ENCODE results near the gene TMEM259.
"Not testable (repeated sequence)": the region's sequence is repeated elsewhere in the genome, so short reads cannot be mapped to it uniquely, and the experiment has no call there.

TMEM259 gene

DNA sequence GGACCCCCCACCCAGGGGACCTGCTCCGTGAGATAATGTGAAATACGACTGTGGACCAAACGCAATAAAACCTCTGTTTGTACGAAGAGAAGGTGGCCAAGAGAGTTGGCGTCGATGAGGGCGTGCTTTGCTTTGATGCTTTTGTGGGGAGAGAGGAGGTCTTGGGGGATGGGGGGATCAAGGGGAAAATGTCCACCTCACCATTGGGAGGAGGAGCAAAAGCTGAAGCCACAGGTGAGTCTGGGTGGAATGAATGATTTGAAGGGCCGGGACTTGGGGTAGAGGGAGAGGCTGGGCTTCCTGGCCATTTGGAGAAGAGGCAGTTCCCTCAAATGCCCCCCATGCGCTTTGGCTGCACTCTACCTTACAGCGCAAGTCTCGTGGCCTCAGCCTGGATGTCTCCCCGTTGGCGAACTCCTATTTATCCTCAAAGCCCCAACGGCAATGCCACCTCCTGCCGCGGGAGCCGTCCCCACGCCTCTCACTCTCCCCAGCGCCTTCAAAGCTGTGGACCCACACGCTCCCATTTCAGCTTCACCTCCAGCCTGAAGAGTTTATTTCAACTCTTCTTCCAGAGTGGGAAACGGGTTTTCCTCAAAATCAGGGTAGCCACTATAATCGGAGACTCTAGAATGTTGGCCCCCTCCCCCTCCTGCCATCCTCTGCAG lies 18.2 kb upstream of the TMEM259 start:
- no peak for DNase-seq

DNA sequence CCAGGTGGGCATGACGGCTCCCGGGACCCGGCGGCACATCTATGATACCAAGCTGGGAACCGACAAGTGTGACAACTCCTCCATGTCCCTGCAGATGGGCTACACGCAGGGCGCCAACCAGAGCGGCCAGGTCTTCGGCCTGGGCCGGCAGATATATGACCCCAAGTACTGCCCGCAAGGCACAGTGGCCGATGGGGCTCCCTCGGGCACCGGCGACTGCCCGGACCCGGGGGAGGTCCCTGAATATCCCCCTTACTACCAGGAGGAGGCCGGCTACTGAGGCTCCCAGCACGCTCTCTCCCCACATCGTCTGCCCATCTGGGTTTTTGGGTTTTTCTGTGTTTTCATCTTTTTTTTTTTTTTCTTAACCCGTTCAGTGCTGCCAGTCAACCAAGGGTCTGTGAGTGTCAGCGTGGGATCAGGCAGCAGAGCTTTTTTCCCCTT lies 16.7 kb upstream of the TMEM259 start:
- DNase-seq = no peak

- no peak for DNase-seq
These were observed 15.2 kb upstream of the TMEM259 start for GRCh38 chr19:1035998-1036621.

- no peak for DNase-seq
These were observed 11.4 kb upstream of the TMEM259 start for GRCh38 chr19:1032264-1032867.

DNA sequence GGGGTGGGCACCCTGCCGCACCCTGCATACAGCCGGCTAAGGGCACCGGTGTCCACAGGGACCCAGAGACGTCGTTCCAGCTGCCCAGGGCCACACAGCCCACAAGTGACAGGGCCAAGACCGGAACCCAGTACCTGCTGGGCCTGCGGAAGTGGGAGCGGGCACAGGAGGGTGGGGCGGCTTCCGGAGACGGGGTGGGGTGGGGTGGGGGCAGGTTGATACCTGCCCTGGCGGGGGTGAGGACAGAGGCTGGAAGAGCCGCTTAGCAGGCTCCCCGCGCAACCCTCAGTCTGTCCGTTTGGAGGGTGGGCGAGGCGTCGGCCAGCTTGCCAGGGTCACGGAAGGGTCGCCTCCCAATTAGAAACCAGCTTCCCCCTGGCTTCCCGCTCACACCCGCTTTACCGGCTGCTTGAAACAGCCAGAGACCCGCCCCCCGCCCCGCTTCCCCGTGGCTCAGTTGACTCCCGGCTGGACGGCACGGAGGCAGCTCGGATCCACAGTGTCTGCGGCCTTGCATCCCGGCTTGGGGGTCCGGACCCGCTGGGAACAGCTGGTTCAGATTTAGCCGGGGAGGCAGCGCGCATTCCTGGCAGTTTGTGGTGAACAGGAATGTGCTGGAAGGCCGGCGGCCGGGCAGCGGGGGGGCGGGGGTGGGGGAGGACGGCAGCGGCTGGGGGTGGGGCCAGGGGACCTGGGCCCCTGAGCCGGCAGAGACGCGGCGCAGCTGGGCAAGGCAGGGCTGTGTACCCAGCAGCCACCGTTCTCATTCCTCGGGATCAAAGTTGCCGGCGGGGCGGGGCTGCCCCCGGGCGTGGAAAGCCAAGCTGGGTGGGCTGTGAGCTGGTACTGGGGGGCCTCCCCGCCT lies 7.4 kb upstream of the TMEM259 start:
- DNase-seq = peak; percentile 67

DNA sequence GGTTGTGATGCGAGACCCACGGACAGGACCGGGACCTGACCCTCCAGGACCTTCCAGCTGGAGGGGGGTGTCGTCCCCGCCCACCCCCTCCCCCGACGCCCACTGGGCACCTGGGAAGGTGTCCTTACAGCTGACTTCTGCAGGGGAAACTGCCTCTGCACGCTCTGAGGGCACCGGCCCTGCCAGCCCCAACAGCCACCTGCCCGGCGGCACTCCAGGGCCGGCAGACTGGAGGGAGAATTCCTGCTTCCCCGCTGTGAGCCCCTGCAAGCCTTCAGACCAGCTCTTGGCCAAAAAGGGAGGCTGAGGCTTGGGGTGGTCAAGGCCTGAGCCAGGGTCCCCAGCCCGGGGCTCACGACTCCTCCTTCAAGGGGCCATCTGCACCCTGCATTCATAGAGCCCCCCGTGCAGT lies 6.7 kb upstream of the TMEM259 start:
- DNase-seq = no peak

DNA sequence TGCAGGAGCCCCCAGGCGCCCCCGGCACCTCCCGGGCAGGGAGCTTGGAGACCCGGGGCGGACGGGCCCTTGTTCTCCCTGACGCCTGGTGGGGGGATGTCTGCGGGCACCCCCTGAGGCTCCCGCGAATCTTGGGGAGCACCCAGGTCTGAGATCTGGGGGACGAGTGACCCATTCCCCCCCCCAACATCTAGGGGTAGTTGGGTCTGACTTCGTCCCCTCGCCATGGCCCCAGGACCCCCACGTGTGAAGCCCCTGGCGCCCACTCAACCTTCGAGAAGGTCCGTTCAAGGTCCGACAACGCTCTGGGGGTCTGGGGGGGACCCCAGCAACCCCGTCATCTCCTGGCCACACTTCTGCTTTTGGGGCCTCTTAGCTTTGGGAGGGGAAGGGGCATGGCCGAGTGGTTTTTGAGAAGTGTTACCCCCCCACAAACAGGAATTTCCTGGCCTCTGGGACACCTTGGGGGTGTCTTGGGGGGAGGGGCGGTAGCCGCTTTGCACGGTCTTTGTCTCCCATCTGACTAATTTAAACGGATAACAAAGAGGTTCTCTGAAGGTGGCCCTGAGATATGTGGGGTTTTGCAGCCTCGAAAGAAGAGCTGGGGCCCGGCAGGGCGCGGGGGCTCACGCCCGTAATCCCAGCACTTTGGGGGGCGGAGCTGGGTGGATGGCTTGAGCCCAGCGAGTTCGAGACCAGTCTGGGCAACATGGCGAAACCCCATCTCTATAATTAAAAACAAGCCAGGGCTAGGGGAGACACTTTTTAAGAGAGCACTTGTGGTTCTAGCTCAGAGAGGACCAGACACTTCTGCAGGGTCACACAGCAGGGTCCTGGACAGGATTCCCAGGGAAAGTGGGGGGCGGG lies 6.1 kb upstream of the TMEM259 start:
- no peak for DNase-seq

GRCh38 chr19:1025960-1026782 lies 5.2 kb upstream of the TMEM259 start, which contains the start of gene CNN2:
CNN2 (plus strand) TSS chr19:1026608; CDS start chr19:1026662, 54 bp downstream.
- peak; percentile 55 for DNase-seq

GRCh38 chr19:1025080-1025479 lies 4.2 kb upstream of the TMEM259 start:
- DNase-seq = not testable (repeated sequence)

- DNase-seq = not testable (repeated sequence)
These were observed 2.9 kb upstream of the TMEM259 start for GRCh38 chr19:1023883-1024188.

GRCh38 chr19:1019980-1020867 lies 699 bp downstream of the TMEM259 start:
- peak; percentile 53 for DNase-seq

- DNase-seq = no peak
These were observed 1.3 kb downstream of the TMEM259 start for GRCh38 chr19:1019616-1019961.

- no peak for DNase-seq
These were observed 1.8 kb downstream of the TMEM259 start for GRCh38 chr19:1018932-1019615.

DNA sequence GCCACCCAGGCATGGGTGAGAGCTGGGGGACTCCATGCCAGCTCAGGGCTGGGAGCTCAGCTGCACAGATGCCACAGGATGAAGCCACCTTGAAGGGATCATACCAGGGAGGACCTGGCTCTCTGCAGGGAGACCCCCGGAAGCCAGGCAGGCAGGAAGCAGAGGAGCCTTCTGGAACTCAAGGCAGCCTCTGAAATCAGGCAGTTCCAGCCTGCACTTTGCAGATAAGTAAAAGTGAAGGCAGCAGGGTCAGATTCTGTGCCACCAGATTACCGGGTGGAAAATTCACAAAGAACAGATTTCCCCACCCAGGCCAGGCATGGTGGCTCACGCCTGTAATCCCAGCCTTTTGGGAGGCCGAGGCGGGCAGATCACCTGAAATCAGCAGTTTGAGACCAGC lies 2.5 kb downstream of the TMEM259 start:
- DNase-seq = no peak

GRCh38 chr19:1017906-1018305 lies 3.0 kb downstream of the TMEM259 start:
- no peak for DNase-seq

- DNase-seq = no peak
These were observed 3.6 kb downstream of the TMEM259 start for GRCh38 chr19:1017115-1017905.

GRCh38 chr19:1016647-1017114 lies 4.2 kb downstream of the TMEM259 start:
- no peak for DNase-seq

- no peak for DNase-seq
These were observed 4.9 kb downstream of the TMEM259 start for GRCh38 chr19:1015782-1016646.
